ENCODE measurements around the gene AKR1E2. TPM values are rescaled to one million over a fixed set of nuclear protein-coding genes. Genes with fewer than 3 reads are reported as not detected.

The AKR1E2 gene
- total RNA-seq, 1 donor from 2014 or later, result 3.9 TPM

- peaks cover 6% of the 10 kb centered on the region for H3K9me3 Mint-ChIP-seq
- no peak for TF ChIP-seq CTCF (conservative IDR thresholded peaks at IDR 0.05)
- H3K36me3 Mint-ChIP-seq (ENCODE audit: low read depth), result no peaks in the 10 kb centered on the region
- no peak overlapping the region for H3K4me3 Mint-ChIP-seq
- no peak overlapping the region for H3K27ac Mint-ChIP-seq (ENCODE audit: unreplicated experiment)
- no peaks in the 10 kb centered on the region for H3K27me3 Mint-ChIP-seq (ENCODE audit: low read depth)
- DNase-seq (ENCODE audit: low read depth, low spot score), result no peak
- H3K4me1 Mint-ChIP-seq, result no peaks in the 10 kb centered on the region
These were observed 44.1 kb upstream of the AKR1E2 start for GRCh38 chr10:4781955-4782354.

- H3K27me3 Mint-ChIP-seq (ENCODE audit: low read depth), result no peaks in the 10 kb centered on the region
- no peak for DNase-seq (ENCODE audit: low read depth, low spot score)
- TF ChIP-seq CTCF (conservative IDR thresholded peaks at IDR 0.05), result no peak
- no peak overlapping the region for H3K27ac Mint-ChIP-seq (ENCODE audit: unreplicated experiment)
- no peaks in the 10 kb centered on the region for H3K36me3 Mint-ChIP-seq (ENCODE audit: low read depth)
- H3K4me1 Mint-ChIP-seq, result no peaks in the 10 kb centered on the region
- no peak overlapping the region for H3K4me3 Mint-ChIP-seq
- H3K9me3 Mint-ChIP-seq, result peaks cover 6% of the 10 kb centered on the region
These were observed 41.2 kb upstream of the AKR1E2 start for GRCh38 chr10:4784667-4785333.

- H3K36me3 Mint-ChIP-seq (ENCODE audit: low read depth), result no peaks in the 10 kb centered on the region
- TF ChIP-seq CTCF (conservative IDR thresholded peaks at IDR 0.05), result no peak
- H3K27me3 Mint-ChIP-seq (ENCODE audit: low read depth), result no peaks in the 10 kb centered on the region
- DNase-seq (ENCODE audit: low read depth, low spot score), result no peak
- peaks cover 6% of the 10 kb centered on the region for H3K9me3 Mint-ChIP-seq
- H3K4me1 Mint-ChIP-seq, result no peaks in the 10 kb centered on the region
- H3K27ac Mint-ChIP-seq (ENCODE audit: unreplicated experiment), result peak overlapping the region; percentile 13
- H3K4me3 Mint-ChIP-seq, result no peak overlapping the region
These were observed 39.8 kb upstream of the AKR1E2 start for GRCh38 chr10:4786043-4786839.

- Mint-ChIP-seq H3K4me1 (no peaks in the 10 kb centered on the region), H3K9me3 (peaks cover 6% of the 10 kb centered on the region), H3K27ac (ENCODE audit: unreplicated experiment) (no peak overlapping the region)
These were observed 36.0 kb upstream of the AKR1E2 start for GRCh38 chr10:4790045-4790444.

GRCh38 chr10:4790922-4791321 lies 35.1 kb upstream of the AKR1E2 start:
- H3K27me3 Mint-ChIP-seq (ENCODE audit: low read depth), result peaks cover 8% of the 10 kb centered on the region
- no peaks in the 10 kb centered on the region for H3K4me1 Mint-ChIP-seq
- no peak for DNase-seq (ENCODE audit: low read depth, low spot score)
- no peaks in the 10 kb centered on the region for H3K36me3 Mint-ChIP-seq (ENCODE audit: low read depth)
- peaks cover 6% of the 10 kb centered on the region for H3K9me3 Mint-ChIP-seq
- H3K27ac Mint-ChIP-seq (ENCODE audit: unreplicated experiment), result no peak overlapping the region
- H3K4me3 Mint-ChIP-seq, result no peak overlapping the region
- no peak for TF ChIP-seq CTCF (conservative IDR thresholded peaks at IDR 0.05)

More at GRCh38 chr10:4790045-4790444, 36.0 kb upstream of the AKR1E2 start:
- Mint-ChIP-seq H3K36me3 (ENCODE audit: low read depth) (no peaks in the 10 kb centered on the region), H3K4me3 (no peak overlapping the region), H3K27me3 (ENCODE audit: low read depth) (peaks cover 8% of the 10 kb centered on the region)
- TF ChIP-seq CTCF (conservative IDR thresholded peaks at IDR 0.05), result no peak
- no peak for DNase-seq (ENCODE audit: low read depth, low spot score)

All from neural crest cell (in vitro differentiated cells).